DMS153 treated with DMSO at 0.1 percent for 48 hours (cell line): Measurements from ENCODE around the gene FTCD.
A peak's percentile ranks its signal among the peaks of the same experiment; 100 is the strongest.
"Not testable (repeated sequence)": the region's sequence is repeated elsewhere in the genome, so short reads cannot be mapped to it uniquely, and the experiment has no call there.

Experiments used
- DNase-seq: peaks from one replicate; lab custom pipeline; 2025; ENCODE audit not compliant: unreplicated experiment; lab: John Stamatoyannopoulos, UW

The FTCD gene

GRCh38 chr21:46188226-46189212, 33.1 kb upstream of the FTCD start:
- peak; percentile 34 for DNase-seq

- no peak for DNase-seq
These were observed 32.4 kb upstream of the FTCD start for GRCh38 chr21:46187814-46188213.

- DNase-seq: no peak
These were observed 31.9 kb upstream of the FTCD start for GRCh38 chr21:46187261-46187660.

GRCh38 chr21:46185716-46186115, 30.3 kb upstream of the FTCD start:
- no peak for DNase-seq

GRCh38 chr21:46184625-46185555, 29.5 kb upstream of the FTCD start:
- DNase-seq: peak; percentile 65

- DNase-seq: no peak
These were observed 28.7 kb upstream of the FTCD start, which contains the start of gene SPATC1L for GRCh38 chr21:46183910-46184624. Gene SPATC1L, minus strand, starts transcription at chr21:46184459. Its CDS starts 1,643 bp downstream, at chr21:46182816.

- DNase-seq: not testable (repeated sequence)
These were observed 28.0 kb upstream of the FTCD start for GRCh38 chr21:46183337-46183909.

GRCh38 chr21:46182548-46183336, 27.4 kb upstream of the FTCD start:
- DNase-seq: no peak

- no peak for DNase-seq
These were observed 26.7 kb upstream of the FTCD start for GRCh38 chr21:46181953-46182547.

GRCh38 chr21:46181436-46181835, 26.1 kb upstream of the FTCD start:
- no peak for DNase-seq

GRCh38 chr21:46180778-46181391, 25.5 kb upstream of the FTCD start:
- DNase-seq: no peak

GRCh38 chr21:46180079-46180722, 24.8 kb upstream of the FTCD start:
- no peak for DNase-seq

- no peak for DNase-seq
These were observed 24.3 kb upstream of the FTCD start for GRCh38 chr21:46179708-46180078.

GRCh38 chr21:46178961-46179360, 23.6 kb upstream of the FTCD start:
- DNase-seq: no peak

GRCh38 chr21:46176443-46177129, 21.2 kb upstream of the FTCD start:
- DNase-seq: not testable (repeated sequence)

GRCh38 chr21:46173573-46173972, 18.2 kb upstream of the FTCD start:
- no peak for DNase-seq

- DNase-seq: no peak
These were observed 17.6 kb upstream of the FTCD start for GRCh38 chr21:46172863-46173528.
